Naive thymus-derived CD4-positive, alpha-beta T cell (primary cell): ENCODE data around the gene ADGRL3. TPM values are rescaled to one million over a fixed set of nuclear protein-coding genes. Genes with fewer than 3 reads are reported as not detected.

Source experiments
- ATAC-seq: fragments of 150-1000 bp; cut with Tn5 transposase; 2 replicates; pipeline ENCODE4 v1.10.0; 2021; ENCODE audit warnings: mild to moderate bottlenecking, moderate library complexity
- CTCF ChIA-PET: fragments of 350-600 bp; sonication (Branson Sonifier 250); formaldehyde crosslinking; loops from one replicate; lab custom pipeline; 2021; ENCODE audit warnings: antibody characterized with exemption; lab: Charles Lee
- POLR2A ChIA-PET: fragments of 350-600 bp; sonication (Branson Sonifier 250); formaldehyde crosslinking; loops from one replicate; lab custom pipeline; 2021; ENCODE audit warnings: antibody characterized with exemption, inconsistent platforms; lab: Charles Lee
- DNase-seq, 9 donors: peaks; one replicate each; pipeline versions ENCODE4 v3.0.0 to v3.0.0-alpha.2; 2020 to 2022; ENCODE audit warnings: mixed read lengths in 1 of 9
- H3K27ac ChIP-seq: one replicate; pipeline ENCODE4 v1.7.0; 2013; ENCODE audit warnings: mild to moderate bottlenecking, low read depth, low read length, moderate library complexity
- H3K27me3 ChIP-seq, 2 donors: one replicate each; pipeline ENCODE4 v1.7.0; 2013; ENCODE audit warnings: low read length in 2 of 2, mild to moderate bottlenecking in 2 of 2, moderate library complexity in 2 of 2; ENCODE audit not compliant: control insufficient read depth in 2 of 2, insufficient read depth in 2 of 2
- H3K36me3 ChIP-seq, 3 experiments: 1 replicate in 2 of 3; 2 replicates in 1 of 3; pipeline ENCODE4 v1.7.0; 2013; ENCODE audit warnings: low read length in 3 of 3, mild to moderate bottlenecking in 3 of 3, moderate library complexity in 1 of 3; ENCODE audit not compliant: insufficient read depth in 3 of 3, control insufficient read depth in 2 of 3
- H3K4me1 ChIP-seq, 2 donors: one replicate each; pipeline ENCODE4 v1.7.0; 2013; ENCODE audit warnings: low read length in 2 of 2, mild to moderate bottlenecking in 2 of 2, moderate library complexity in 1 of 2; ENCODE audit not compliant: control insufficient read depth in 2 of 2, insufficient read depth in 2 of 2
- H3K4me3 ChIP-seq: 2 replicates; pipeline ENCODE4 v1.7.0; 2013; ENCODE audit warnings: mild to moderate bottlenecking, low read length
- H3K9me3 ChIP-seq, 3 experiments: 1 replicate in 2 of 3; 2 replicates in 1 of 3; pipeline ENCODE4 v1.7.0; 2013; ENCODE audit warnings: low read length in 3 of 3; ENCODE audit not compliant: control insufficient read depth in 2 of 3
- H3K27ac Mint-ChIP-seq, 9 donors: one replicate each; pipeline ENCODE4 v1.8.0; 2020 to 2022; ENCODE audit warnings: mixed read lengths in 9 of 9, mild to moderate bottlenecking in 8 of 9, moderate library complexity in 5 of 9, inconsistent platforms in 2 of 9
- H3K27me3 Mint-ChIP-seq, 5 donors: one replicate each; pipeline ENCODE4 v1.8.0; 2021 to 2022; ENCODE audit warnings: mixed read lengths in 5 of 5, mild to moderate bottlenecking in 1 of 5
- H3K36me3 Mint-ChIP-seq, 5 donors: one replicate each; pipeline ENCODE4 v1.8.0; 2020 to 2022; ENCODE audit warnings: mixed read lengths in 5 of 5, mild to moderate bottlenecking in 3 of 5, inconsistent platforms in 1 of 5
- H3K4me1 Mint-ChIP-seq, 7 donors: one replicate each; pipeline ENCODE4 v1.8.0; 2020 to 2022; ENCODE audit warnings: mixed read lengths in 7 of 7, mild to moderate bottlenecking in 3 of 7, inconsistent platforms in 1 of 7
- H3K4me3 Mint-ChIP-seq, 10 donors: one replicate each; pipeline ENCODE4 v1.8.0; 2020 to 2022; ENCODE audit warnings: mild to moderate bottlenecking in 10 of 10, mixed read lengths in 10 of 10, moderate library complexity in 6 of 10, inconsistent platforms in 2 of 10
- H3K9me3 Mint-ChIP-seq, 11 donors: one replicate each; pipeline ENCODE4 v1.8.0; 2020 to 2022; ENCODE audit warnings: mixed read lengths in 11 of 11, mild to moderate bottlenecking in 4 of 11, inconsistent platforms in 1 of 11, moderate library complexity in 1 of 11
- intact Hi-C, 2 donors: fragments of 100-400 bp; cut with micrococcal nuclease; formaldehyde crosslinking; loops; one replicate each; pipeline ENCODE4 v1.15.1; 2023
- polyA plus RNA-seq, 2 donors: library from polyadenylated mRNA; unstranded; fragments of 300-500 nt; fragmentation: Illumina TruSeq; gene quantifications; one replicate each; pipeline ENCODE4 v1.2.3, GENCODE V29; 2021
- total RNA-seq, 6 experiments: library from RNA in 5 of 6; stranded (reverse) in 5 of 6; gene quantifications; 1 replicate in 5 of 6; 2 replicates in 1 of 6; pipeline ENCODE4 v1.2.3 and lab custom pipeline; 2021 to 2026

Gene ADGRL3
- total and polyA plus RNA-seq, 7 experiments from 2014 or later: not detected

GRCh38 chr4:61408861-61409260, 208.7 kb downstream of the ADGRL3 start:
- DNase-seq (no peak), ATAC-seq (no peak)
- Mint-ChIP-seq H3K9me3 (peaks cover 0 to 10% (median 0%) of the 10 kb centered on the region in 11 donors), H3K36me3 (no peaks in the 10 kb centered on the region), H3K27me3 (no peaks in the 10 kb centered on the region), H3K4me3 (no peak overlapping the region), H3K4me1 (no peaks in the 10 kb centered on the region), H3K27ac (no peak overlapping the region)
- Histone ChIP-seq H3K4me3 (no peak overlapping the region), H3K36me3 (no peaks in the 10 kb centered on the region), H3K4me1 (no peaks in the 10 kb centered on the region), H3K9me3 (no peaks in the 10 kb centered on the region), H3K27ac (no peak overlapping the region), H3K27me3 (no peaks in the 10 kb centered on the region)
- ChIA-PET POLR2A (no interaction called here), CTCF (no interaction called here)
- intact Hi-C loops: no loop called here

DNA sequence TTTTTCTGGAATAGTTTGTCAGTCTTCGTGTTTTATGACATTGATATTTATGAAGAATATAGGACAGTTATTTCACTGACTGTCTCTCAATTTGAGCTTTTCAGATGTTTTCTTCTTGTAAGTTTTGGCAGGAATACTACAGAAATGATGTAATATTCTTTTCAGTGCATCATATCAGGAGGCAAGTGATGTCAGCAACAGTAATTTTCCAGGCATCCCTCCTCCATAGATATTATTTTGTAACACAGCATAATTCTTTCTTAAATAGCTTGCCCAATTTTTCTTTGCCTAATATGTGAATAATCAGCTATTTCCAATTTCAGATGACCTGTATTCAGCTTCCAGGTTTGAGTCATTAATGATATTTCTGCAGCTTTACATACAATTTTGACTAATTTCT, 211.1 kb downstream of the ADGRL3 start:
- Mint-ChIP-seq H3K27ac (no peak overlapping the region), H3K36me3 (no peaks in the 10 kb centered on the region), H3K9me3 (peaks cover 0 to 10% (median 0%) of the 10 kb centered on the region in 11 donors), H3K27me3 (no peaks in the 10 kb centered on the region), H3K4me1 (no peaks in the 10 kb centered on the region), H3K4me3 (no peak overlapping the region)
- H3K4me1 ChIP-seq: no peaks in the 10 kb centered on the region
- no peak overlapping the region for H3K4me3 ChIP-seq
- ChIA-PET POLR2A (no interaction called here), CTCF (no interaction called here)
- H3K27me3 ChIP-seq: no peaks in the 10 kb centered on the region
- no peak overlapping the region for H3K27ac ChIP-seq
- H3K9me3 ChIP-seq: no peaks in the 10 kb centered on the region
- ATAC-seq (no peak), DNase-seq (no peak)
- intact Hi-C loops: no loop called here
- H3K36me3 ChIP-seq: no peaks in the 10 kb centered on the region

- H3K9me3 ChIP-seq: peaks cover 0 to 17% (median 0%) of the 10 kb centered on the region in 3 experiments
- ChIA-PET POLR2A (no interaction called here), CTCF (no interaction called here)
- Mint-ChIP-seq H3K4me3 (no peak overlapping the region), H3K27me3 (no peaks in the 10 kb centered on the region), H3K4me1 (no peaks in the 10 kb centered on the region), H3K27ac (no peak overlapping the region), H3K36me3 (no peaks in the 10 kb centered on the region), H3K9me3 (peaks cover 2 to 13% (median 10%) of the 10 kb centered on the region in 11 donors)
- no peaks in the 10 kb centered on the region for H3K4me1 ChIP-seq
- DNase-seq (no peak), ATAC-seq (no peak)
- intact Hi-C loops: no loop called here
- H3K27ac ChIP-seq: no peak overlapping the region
- H3K27me3 ChIP-seq: no peaks in the 10 kb centered on the region
- H3K4me3 ChIP-seq: no peak overlapping the region
- H3K36me3 ChIP-seq: no peaks in the 10 kb centered on the region
Observed at GRCh38 chr4:61425315-61425714, 225.2 kb downstream of the ADGRL3 start.

GRCh38 chr4:61426229-61426628, 226.1 kb downstream of the ADGRL3 start:
- Mint-ChIP-seq H3K9me3 (peaks cover 2 to 13% (median 10%) of the 10 kb centered on the region in 11 donors), H3K4me3 (no peak overlapping the region), H3K27ac (no peak overlapping the region), H3K36me3 (no peaks in the 10 kb centered on the region), H3K4me1 (no peaks in the 10 kb centered on the region), H3K27me3 (no peaks in the 10 kb centered on the region)
- Histone ChIP-seq H3K36me3 (no peaks in the 10 kb centered on the region), H3K27me3 (no peaks in the 10 kb centered on the region), H3K27ac (no peak overlapping the region), H3K4me3 (no peak overlapping the region), H3K9me3 (peaks cover 0 to 17% (median 0%) of the 10 kb centered on the region in 3 experiments), H3K4me1 (no peaks in the 10 kb centered on the region)
- intact Hi-C loops: no loop called here
- CTCF ChIA-PET: no interaction called here
- DNase-seq (no peak), ATAC-seq (no peak)
- POLR2A ChIA-PET: no interaction called here

- H3K27me3 ChIP-seq: no peaks in the 10 kb centered on the region
- H3K27ac Mint-ChIP-seq: no peak overlapping the region
- H3K4me1 Mint-ChIP-seq: no peaks in the 10 kb centered on the region
- H3K9me3 Mint-ChIP-seq: peaks cover 2 to 14% (median 10%) of the 10 kb centered on the region in 11 donors
- ChIA-PET POLR2A (no interaction called here), CTCF (no interaction called here)
- no peaks in the 10 kb centered on the region for H3K4me1 ChIP-seq
- H3K36me3 Mint-ChIP-seq: no peaks in the 10 kb centered on the region
- intact Hi-C loops: no loop called here
- no peak overlapping the region for H3K4me3 Mint-ChIP-seq
- H3K27ac ChIP-seq: no peak overlapping the region
- no peak overlapping the region for H3K4me3 ChIP-seq
- no peaks in the 10 kb centered on the region for H3K36me3 ChIP-seq
- H3K9me3 ChIP-seq: peaks cover 0 to 17% (median 0%) of the 10 kb centered on the region in 3 experiments
- DNase-seq (no peak), ATAC-seq (no peak)
- no peaks in the 10 kb centered on the region for H3K27me3 Mint-ChIP-seq
Observed at GRCh38 chr4:61427099-61427817, 227.1 kb downstream of the ADGRL3 start.

DNA sequence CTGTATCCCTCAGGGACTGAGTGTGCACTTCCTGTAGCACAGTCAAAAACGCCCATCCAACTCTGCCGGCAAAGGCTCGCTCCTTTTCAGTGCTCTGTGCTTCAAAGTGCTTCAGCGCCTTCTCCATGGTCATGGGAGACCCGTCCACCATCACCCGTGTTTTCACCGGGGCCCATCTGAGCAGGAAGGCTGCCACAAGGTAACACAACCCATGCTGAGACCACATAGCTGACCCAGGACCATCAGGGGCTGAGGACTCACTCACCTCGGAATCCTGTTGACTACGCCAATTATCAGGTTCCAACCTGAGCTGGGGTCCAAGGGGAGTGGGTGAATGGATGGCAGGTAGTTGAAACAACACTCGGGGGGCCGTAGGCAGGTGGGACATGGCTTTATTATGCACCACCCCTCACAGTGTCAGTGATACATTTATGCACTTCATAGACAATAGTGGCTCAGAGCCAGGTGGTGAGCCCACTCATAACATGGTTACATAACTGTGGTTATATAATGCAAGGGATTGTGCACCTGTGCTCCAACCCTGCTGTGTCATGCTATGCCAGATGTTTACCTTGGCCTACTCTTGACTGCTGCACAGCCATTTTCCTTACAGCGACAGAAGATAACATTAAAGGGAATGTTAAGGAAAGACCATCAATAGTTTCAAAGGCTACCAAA, 227.8 kb downstream of the ADGRL3 start:
- DNase-seq (no peak), ATAC-seq (no peak)
- no peaks in the 10 kb centered on the region for H3K4me1 ChIP-seq
- CTCF ChIA-PET: no interaction called here
- Mint-ChIP-seq H3K9me3 (peaks cover 2 to 14% (median 9%) of the 10 kb centered on the region in 11 donors), H3K36me3 (no peaks in the 10 kb centered on the region), H3K27ac (no peak overlapping the region), H3K27me3 (no peaks in the 10 kb centered on the region), H3K4me1 (no peaks in the 10 kb centered on the region), H3K4me3 (no peak overlapping the region)
- H3K27ac ChIP-seq: no peak overlapping the region
- H3K27me3 ChIP-seq: no peaks in the 10 kb centered on the region
- POLR2A ChIA-PET: no interaction called here
- no peaks in the 10 kb centered on the region for H3K36me3 ChIP-seq
- intact Hi-C loops: no loop called here
- H3K4me3 ChIP-seq: no peak overlapping the region
- H3K9me3 ChIP-seq: peaks cover 0 to 17% (median 0%) of the 10 kb centered on the region in 3 experiments

GRCh38 chr4:61428950-61429349, 228.8 kb downstream of the ADGRL3 start:
- Histone ChIP-seq H3K27me3 (no peaks in the 10 kb centered on the region), H3K36me3 (no peaks in the 10 kb centered on the region), H3K27ac (no peak overlapping the region), H3K4me3 (no peak overlapping the region), H3K4me1 (no peaks in the 10 kb centered on the region), H3K9me3 (peaks cover 0 to 17% (median 0%) of the 10 kb centered on the region in 3 experiments)
- Mint-ChIP-seq H3K27me3 (no peaks in the 10 kb centered on the region), H3K27ac (no peak overlapping the region), H3K4me1 (no peaks in the 10 kb centered on the region), H3K4me3 (no peak overlapping the region), H3K9me3 (peaks cover 0 to 8% (median 6%) of the 10 kb centered on the region in 11 donors), H3K36me3 (no peaks in the 10 kb centered on the region)
- no peak for DNase-seq
- intact Hi-C loops: no loop called here
- no peak for ATAC-seq
- POLR2A ChIA-PET: no interaction called here
- CTCF ChIA-PET: no interaction called here
